Motor neuron (in vitro differentiated cells): ENCODE results near the gene ATP13A1. TPM values are rescaled to one million over a fixed set of nuclear protein-coding genes. Genes with fewer than 3 reads are reported as not detected.

Source experiments
- ATAC-seq, 8 experiments: fragments of 200-7000 bp; cut with Tn5 transposase; replicated peaks in 6 of 8; 2 replicates each; pipeline ENCODE4 v1.8.0; 2021; ENCODE audit warnings: mild to moderate bottlenecking in 8 of 8, moderate library complexity in 8 of 8
- H3K27ac ChIP-seq, 2 donors: fragments of 250-450 bp; sonication (Bioruptor Pico); 2 replicates each; pipeline ENCODE4 v1.9.0; 2021; ENCODE audit warnings: antibody characterized with exemption in 2 of 2, mild to moderate bottlenecking in 2 of 2, moderate library complexity in 1 of 2
- H3K4me1 ChIP-seq, 2 donors: fragments of 250-450 bp; sonication (Bioruptor Pico); replicated peaks in 1 of 2; 2 replicates each; pipeline ENCODE4 v1.6.1; 2021; ENCODE audit warnings: antibody characterized with exemption in 2 of 2, mild to moderate bottlenecking in 2 of 2, moderate library complexity in 1 of 2
- H3K4me3 ChIP-seq, 5 donors: fragments of 250-450 bp; sonication (Bioruptor Pico); 2 replicates each; pipeline ENCODE4 v1.9.0; 2021; ENCODE audit warnings: antibody characterized with exemption in 5 of 5, mild to moderate bottlenecking in 5 of 5, moderate library complexity in 4 of 5
- WGBS, 10 experiments: fragments of 450-650 bp; shearing (Covaris generic); methylation state at CpG; one replicate each; pipeline ENCODE4 v1.0.0; 2022; 5-methylcytosine and 5-hydroxymethylcytosine counted together
- in situ Hi-C, 9 experiments: fragments of 400-800 bp; cut with MboI; loops; one replicate each; pipeline ENCODE4 v1.15.0; 2021; ENCODE audit warnings: low sequenced_read_pairs in 9 of 9, low pct_unique_long_range_greater_than_20kb in 2 of 9; ENCODE audit not compliant: unreplicated experiment in 9 of 9
- total RNA-seq, 8 experiments: library from RNA; unstranded; fragments of 300-600 nt; gene quantifications; 2 replicates each; pipeline versions ENCODE4 v1.2.3 to v1.2.4, GENCODE V29; 2022

ATP13A1 gene
- total RNA-seq, 8 experiments from 2014 or later = 18.7 to 96.9 (median 31.1) TPM

GRCh38 chr19:19659646-19660245 is 3.7 kb downstream of the ATP13A1 start:
- no peak overlapping the region for H3K4me3 ChIP-seq
- ATAC-seq = no peak
- no peak overlapping the region for H3K27ac ChIP-seq
- H3K4me1 ChIP-seq = peaks cover 10 to 12% of the 10 kb centered on the region in 2 donors
- in situ Hi-C loops = no loop called here
- WGBS, 10 experiments = 50 to 100% (median 96%) methylated on average over 2 to 10 of the region's 17 CpGs; no CpG with 5 or more reads in 3 of the 10 experiments

- peaks cover 6 to 8% of the 10 kb centered on the region in 2 donors for H3K4me1 ChIP-seq
- peak in 3 of 8 experiments; percentile 97 to 98 (median 97) for ATAC-seq
- no peak overlapping the region for H3K27ac ChIP-seq
- 0 to 96% (median 49%) methylated on average over 1 to 7 of the region's 10 CpGs; no CpG with 5 or more reads in 4 of the 10 experiments for WGBS, 10 experiments
- H3K4me3 ChIP-seq = no peak overlapping the region
- in situ Hi-C loops = no loop called here
Measured at GRCh38 chr19:19657397-19657783, 6.1 kb downstream of the ATP13A1 start.

- Histone ChIP-seq H3K4me1 (peaks cover 0 to 1% of the 10 kb centered on the region in 2 donors), H3K4me3 (no peak overlapping the region), H3K27ac (no peak overlapping the region)
- WGBS, 10 experiments = 96 to 100% (median 98%) methylated on average over 3 to 9 of the region's 33 CpGs; no CpG with 5 or more reads in 5 of the 10 experiments
- in situ Hi-C loops = no loop called here
- ATAC-seq = peak in 1 of 8 experiments; percentile 9
Measured at GRCh38 chr19:19656451-19657396, 6.8 kb downstream of the ATP13A1 start.

GRCh38 chr19:19655641-19656343 is 7.7 kb downstream of the ATP13A1 start:
- ATAC-seq = peak in 1 of 8 experiments; percentile 8
- H3K4me1 ChIP-seq = no peaks in the 10 kb centered on the region
- in situ Hi-C loops = no loop called here
- H3K4me3 ChIP-seq = no peak overlapping the region
- H3K27ac ChIP-seq = no peak overlapping the region
- WGBS, 10 experiments = 60 to 100% (median 92%) methylated on average over 1 to 15 of the region's 27 CpGs; no CpG with 5 or more reads in 5 of the 10 experiments

- in situ Hi-C loops = no loop called here
- no peak for ATAC-seq
- 90 to 100% (median 96%) methylated on average over 1 to 18 of the region's 22 CpGs; no CpG with 5 or more reads in 5 of the 10 experiments for WGBS, 10 experiments
- Histone ChIP-seq H3K27ac (no peak overlapping the region), H3K4me3 (no peak overlapping the region), H3K4me1 (no peaks in the 10 kb centered on the region)
Measured at GRCh38 chr19:19655051-19655594, 8.4 kb downstream of the ATP13A1 start.

GRCh38 chr19:19654441-19654840 is 9.0 kb downstream of the ATP13A1 start:
- no peak for ATAC-seq
- Histone ChIP-seq H3K4me1 (no peaks in the 10 kb centered on the region), H3K4me3 (no peak overlapping the region), H3K27ac (no peak overlapping the region)
- in situ Hi-C loops = no loop called here
- WGBS, 10 experiments = 94 to 100% (median 100%) methylated on average over 1 to 8 of the region's 15 CpGs; no CpG with 5 or more reads in 5 of the 10 experiments

GRCh38 chr19:19653597-19654147 is 9.8 kb downstream of the ATP13A1 start:
- in situ Hi-C loops = no loop called here
- no peak for ATAC-seq
- Histone ChIP-seq H3K27ac (no peak overlapping the region), H3K4me1 (no peaks in the 10 kb centered on the region), H3K4me3 (no peak overlapping the region)
- 90 to 100% (median 100%) methylated on average over 1 to 5 of the region's 23 CpGs; no CpG with 5 or more reads in 5 of the 10 experiments for WGBS, 10 experiments

GRCh38 chr19:19652482-19653295 is 10.8 kb downstream of the ATP13A1 start:
- 60 to 100% (median 100%) methylated on average over 1 to 13 of the region's 24 CpGs; no CpG with 5 or more reads in 3 of the 10 experiments for WGBS, 10 experiments
- Histone ChIP-seq H3K4me3 (no peak overlapping the region), H3K4me1 (no peaks in the 10 kb centered on the region), H3K27ac (no peak overlapping the region)
- ATAC-seq = no peak
- in situ Hi-C loops = no loop called here

- H3K4me1 ChIP-seq = no peaks in the 10 kb centered on the region
- 67 to 100% (median 98%) methylated on average over 1 to 8 of the region's 13 CpGs; no CpG with 5 or more reads in 4 of the 10 experiments for WGBS, 10 experiments
- H3K27ac ChIP-seq = no peak overlapping the region
- no peak overlapping the region for H3K4me3 ChIP-seq
- in situ Hi-C loops = no loop called here
- no peak for ATAC-seq
Measured at GRCh38 chr19:19651076-19651475, 12.4 kb downstream of the ATP13A1 start.

GRCh38 chr19:19650331-19650730 is 13.1 kb downstream of the ATP13A1 start:
- in situ Hi-C loops = no loop called here
- no peaks in the 10 kb centered on the region for H3K4me1 ChIP-seq
- H3K27ac ChIP-seq = no peak overlapping the region
- ATAC-seq = no peak
- H3K4me3 ChIP-seq = no peak overlapping the region
- WGBS, 10 experiments = 100% methylated on average over 2 of the region's 9 CpGs; no CpG with 5 or more reads in 9 of the 10 experiments

GRCh38 chr19:19649580-19649995 is 13.9 kb downstream of the ATP13A1 start:
- 80 to 100% (median 95%) methylated on average over 1 to 7 of the region's 22 CpGs; no CpG with 5 or more reads in 6 of the 10 experiments for WGBS, 10 experiments
- no peak overlapping the region for H3K4me3 ChIP-seq
- in situ Hi-C loops = loop anchor here (10.0 to 25.0 kb wide), 3 partner anchors 112 to 125 kb away; partner anchors contain the start of genes CILP2 (in 8 of the 9) and YJEFN3 (in 4 of the 9)
- H3K4me1 ChIP-seq = no peaks in the 10 kb centered on the region
- no peak for ATAC-seq
- no peak overlapping the region for H3K27ac ChIP-seq
